Endometrial microvascular endothelial cells (primary cell): ENCODE data around the gene DCAKD. TPM values are rescaled to one million over a fixed set of nuclear protein-coding genes. Genes with fewer than 3 reads are reported as not detected.

ENCODE experiments used
- in situ Hi-C: cut with HindIII; loops from 2 replicates; pipeline ENCODE4 v1.10.0; 2017; ENCODE audit warnings: low sequenced_read_pairs, low pct_unique_long_range_greater_than_20kb; ENCODE audit errors: inconsistent ontology term
- total RNA-seq: library from RNA; depleted of rRNA; stranded (reverse); fragments of >200 nt; gene quantifications from one replicate; pipeline ENCODE4 v1.2.3, GENCODE V29; 2015; ENCODE audit errors: inconsistent ontology term

Gene DCAKD
- total RNA-seq = 40.8 TPM

GRCh38 chr17:45051060-45051719 lies at the start of gene DCAKD:
DCAKD (minus strand) TSS chr17:45051632; CDS start chr17:45034885, 16,747 bp downstream.
- in situ Hi-C loops = no loop called here

DNA sequence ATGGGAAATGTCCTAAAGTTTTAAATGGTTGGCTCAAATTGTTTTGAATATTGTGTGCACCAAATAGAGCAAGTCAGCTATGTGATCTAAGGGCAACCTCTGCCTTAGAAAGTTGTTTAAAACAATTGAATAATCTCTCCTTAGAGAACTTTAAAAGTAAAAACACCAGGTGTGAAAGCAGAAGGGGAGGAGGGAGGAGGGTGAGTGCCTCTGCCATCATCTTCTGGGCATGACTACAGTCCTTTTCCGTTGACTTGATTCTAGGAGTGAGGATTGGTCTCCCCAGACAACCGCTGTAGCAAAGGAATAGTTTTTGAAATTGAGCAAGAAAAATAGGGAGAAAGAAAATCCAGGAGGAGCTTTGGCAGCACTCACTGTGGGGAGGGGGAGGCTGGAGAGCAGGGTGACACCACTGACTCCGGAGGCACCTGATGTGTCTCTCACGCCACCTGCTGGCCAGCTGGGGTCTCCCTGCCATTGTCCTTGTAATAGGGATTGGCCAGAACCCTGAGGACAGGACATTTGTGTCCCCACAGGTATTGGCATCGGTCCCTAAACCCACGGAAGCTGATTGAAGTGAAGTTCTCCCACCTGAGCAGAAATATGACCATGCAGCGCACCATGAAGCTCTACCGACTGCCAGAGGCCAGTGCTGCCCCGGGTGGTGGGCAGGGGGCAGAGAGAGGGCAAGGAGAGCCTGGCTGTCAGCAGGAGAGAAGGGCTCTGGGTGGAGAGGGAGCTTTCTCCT lies 47.6 kb upstream of the DCAKD start:
- in situ Hi-C loops = no loop called here

- in situ Hi-C loops = no loop called here
Observed at GRCh38 chr17:45098081-45098868, 46.8 kb upstream of the DCAKD start.

GRCh38 chr17:45096926-45097325 lies 45.5 kb upstream of the DCAKD start:
- in situ Hi-C loops = no loop called here

DNA sequence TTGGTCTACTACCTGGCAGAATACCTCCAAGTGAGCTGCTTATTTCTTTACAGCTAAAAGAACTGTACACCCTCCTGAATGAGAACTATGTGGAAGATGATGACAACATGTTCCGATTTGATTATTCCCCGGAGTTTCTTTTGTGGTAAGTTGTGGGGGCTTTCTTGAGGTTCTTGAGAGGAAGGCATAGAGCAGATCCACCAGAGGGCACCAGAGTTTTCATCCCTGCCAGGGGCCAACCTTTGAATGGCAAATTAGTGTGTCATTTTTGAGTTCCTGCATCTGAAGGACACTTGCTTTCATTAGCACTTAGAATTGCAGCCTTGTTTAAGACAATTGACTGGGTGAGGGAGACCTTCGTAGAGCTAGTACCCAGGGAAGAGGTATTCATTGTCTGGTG lies 44.7 kb upstream of the DCAKD start:
- in situ Hi-C loops = no loop called here

- in situ Hi-C loops = no loop called here
Observed at GRCh38 chr17:45093444-45094110, 42.1 kb upstream of the DCAKD start.

GRCh38 chr17:45092911-45093430 lies 41.5 kb upstream of the DCAKD start:
- in situ Hi-C loops = no loop called here

GRCh38 chr17:45091778-45092425 lies 40.5 kb upstream of the DCAKD start:
- in situ Hi-C loops = no loop called here

DNA sequence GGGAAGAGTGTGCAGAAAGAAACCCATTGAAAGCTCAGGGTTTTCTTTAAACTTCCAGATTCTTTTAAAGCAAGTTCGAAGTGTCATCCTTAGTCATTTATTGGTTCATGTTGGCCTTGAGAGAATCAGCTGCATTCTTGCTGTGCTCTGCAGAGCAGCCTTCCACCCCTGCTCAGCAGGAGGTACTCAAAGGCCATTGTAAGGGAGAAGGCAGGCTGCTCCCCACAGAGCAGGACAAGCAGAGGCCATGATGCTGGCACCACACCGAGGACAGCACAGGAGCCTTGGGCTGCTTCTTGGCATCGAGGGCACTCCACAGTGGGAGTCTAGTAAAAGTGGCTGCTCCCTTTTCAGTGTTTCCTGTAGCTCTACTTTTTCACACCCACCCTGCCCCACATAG lies 39.3 kb upstream of the DCAKD start:
- in situ Hi-C loops = no loop called here

- in situ Hi-C loops = no loop called here
Observed at GRCh38 chr17:45088741-45089140, 37.3 kb upstream of the DCAKD start.

DNA sequence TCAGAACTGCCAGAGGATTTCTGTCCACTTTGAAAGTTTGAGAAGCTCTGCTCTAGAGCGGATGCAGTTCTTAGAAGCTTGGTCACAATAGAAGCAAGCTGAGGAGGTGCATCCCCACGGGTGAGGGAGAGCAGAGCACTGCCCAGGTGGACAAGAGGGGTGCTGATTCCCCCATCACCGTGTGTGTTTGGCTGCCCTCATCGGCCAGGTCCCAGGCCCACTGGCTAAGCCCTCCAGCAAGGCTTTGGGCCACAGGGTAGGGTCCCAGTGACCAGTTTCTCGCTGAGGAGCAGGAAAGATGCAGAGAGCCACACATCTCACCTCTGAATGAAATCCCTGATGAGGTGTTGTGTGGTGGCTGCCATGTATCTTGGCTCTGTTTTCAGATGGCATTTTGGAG lies 36.5 kb upstream of the DCAKD start:
- in situ Hi-C loops = no loop called here

- in situ Hi-C loops = no loop called here
Observed at GRCh38 chr17:45087504-45087975, 36.1 kb upstream of the DCAKD start.

DNA sequence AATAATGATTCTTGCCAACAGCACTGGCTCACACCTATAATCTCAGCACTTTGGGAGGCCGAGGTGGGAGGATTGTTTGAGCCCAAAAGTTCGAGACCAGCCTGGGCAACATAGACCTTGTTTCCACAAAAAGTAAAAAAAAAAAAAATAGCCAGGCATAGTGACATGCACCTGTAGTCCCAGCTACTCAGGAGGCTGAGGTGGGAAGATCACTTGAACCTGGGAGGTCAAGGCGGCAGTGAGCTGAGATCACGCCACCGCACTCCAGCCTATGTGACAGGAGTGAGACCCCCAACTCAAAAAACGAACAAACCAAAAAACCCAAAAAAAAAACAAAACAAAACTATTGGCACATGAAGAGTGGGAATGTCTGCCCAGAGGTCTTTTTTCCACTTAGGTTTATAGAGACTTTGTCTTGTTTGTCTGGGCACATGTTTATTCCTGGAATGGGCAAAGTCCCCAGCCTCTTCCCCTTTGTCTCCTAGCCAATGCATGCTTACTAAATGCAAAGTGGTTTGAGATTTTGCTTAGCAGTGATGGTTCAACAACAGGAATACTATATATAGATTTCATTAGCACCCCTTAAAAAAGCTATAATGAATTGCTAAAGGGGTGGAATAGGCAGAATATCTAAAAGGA lies 35.6 kb upstream of the DCAKD start:
- in situ Hi-C loops = no loop called here

DNA sequence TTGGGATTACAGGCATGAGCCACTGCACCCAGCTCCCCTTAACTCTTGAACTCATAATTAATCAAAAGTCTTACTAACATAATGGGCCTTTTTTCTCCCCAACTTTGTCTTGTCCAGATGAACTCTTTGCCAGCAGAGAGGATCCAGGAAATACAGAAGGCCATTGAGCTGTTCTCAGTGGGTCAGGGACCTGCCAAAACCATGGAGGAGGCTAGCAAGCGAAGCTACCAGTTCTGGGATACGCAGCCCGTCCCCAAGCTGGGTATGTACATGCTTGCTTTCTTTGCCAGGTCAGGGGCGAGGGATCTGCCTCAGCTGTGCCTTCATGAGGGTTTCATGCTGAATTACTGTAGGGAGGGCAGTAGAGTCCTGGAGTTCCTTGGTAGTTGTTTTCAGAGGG lies 35.0 kb upstream of the DCAKD start:
- in situ Hi-C loops = no loop called here

GRCh38 chr17:45081047-45081703 lies 29.7 kb upstream of the DCAKD start:
- in situ Hi-C loops = no loop called here

GRCh38 chr17:45077643-45078042 lies 26.2 kb upstream of the DCAKD start:
- in situ Hi-C loops = no loop called here

DNA sequence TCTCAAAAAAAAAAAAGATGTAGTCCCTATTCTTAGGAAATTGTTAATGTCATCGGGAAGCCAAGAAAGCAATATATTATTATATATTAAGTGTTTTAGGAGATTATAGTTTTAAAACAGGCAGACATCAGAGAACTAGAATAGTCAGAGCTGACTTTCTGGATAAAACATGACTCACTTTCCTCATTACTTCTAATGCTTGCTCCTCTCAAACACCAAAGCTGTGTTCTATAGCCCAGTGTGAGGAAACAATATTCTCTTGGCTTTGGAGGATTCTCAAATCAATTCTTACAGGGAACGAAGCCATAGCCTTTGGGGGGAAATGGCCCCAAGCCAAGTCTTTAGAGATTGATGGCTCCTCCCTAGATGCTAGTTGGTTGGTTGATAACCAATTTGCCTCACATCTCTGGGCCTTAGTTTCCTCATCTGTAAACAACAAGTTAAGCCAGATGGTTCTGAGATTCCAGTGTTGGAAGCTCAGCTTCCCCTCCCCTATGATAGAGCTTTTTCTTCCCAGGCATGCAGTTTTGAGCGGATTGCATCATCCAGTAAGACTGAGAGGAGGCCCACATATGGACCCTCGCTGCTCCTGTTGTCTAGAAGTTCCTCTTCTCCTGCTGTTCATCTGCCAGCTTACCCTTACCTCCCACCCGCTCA lies 22.1 kb upstream of the DCAKD start:
- in situ Hi-C loops = no loop called here
